Large intestine (tissue), 3 donors: ENCODE measurements around the gene NEB. TPM values are rescaled to one million over a fixed set of nuclear protein-coding genes. Genes with fewer than 3 reads are reported as not detected.

Source experiments
- DNase-seq, 2 donors: peaks; one replicate each; pipeline versions ENCODE4 v3.0.0 to v3.0.0-alpha.2; 2013
- H3K27ac ChIP-seq: one replicate; pipeline ENCODE4 v1.5.1; 2013; ENCODE audit warnings: low read length
- H3K27me3 ChIP-seq: 2 replicates; pipeline ENCODE4 v1.6.1; 2013; ENCODE audit warnings: low read length; ENCODE audit not compliant: control insufficient read depth, insufficient read depth
- H3K36me3 ChIP-seq: 2 replicates; pipeline ENCODE4 v1.6.1; 2013; ENCODE audit warnings: low read length; ENCODE audit not compliant: control insufficient read depth, insufficient read depth
- H3K4me1 ChIP-seq: one replicate; pipeline ENCODE4 v1.6.1; 2013; ENCODE audit warnings: low read length; ENCODE audit not compliant: control insufficient read depth, insufficient read depth
- H3K4me3 ChIP-seq: one replicate; pipeline ENCODE4 v1.5.1; 2013; ENCODE audit warnings: low read length
- H3K9me3 ChIP-seq: one replicate; pipeline ENCODE4 v1.6.1; 2013; ENCODE audit warnings: mild to moderate bottlenecking, low read depth, low read length, moderate library complexity; ENCODE audit not compliant: control insufficient read depth
- WGBS: methylation state at CpG from one replicate; pipeline ENCODE4 v1.1.5; 2013; ENCODE audit warnings: low lambda C conversion rate; ENCODE audit not compliant: insufficient coverage; 5-methylcytosine and 5-hydroxymethylcytosine counted together
- polyA plus RNA-seq: library from polyadenylated mRNA; unstranded; fragments of 120-200 nt; gene quantifications from one replicate; pipeline ENCODE4 v1.2.1, GENCODE V29; 2013

The NEB gene
- polyA plus RNA-seq, 1 donor: 18.5 TPM

DNA sequence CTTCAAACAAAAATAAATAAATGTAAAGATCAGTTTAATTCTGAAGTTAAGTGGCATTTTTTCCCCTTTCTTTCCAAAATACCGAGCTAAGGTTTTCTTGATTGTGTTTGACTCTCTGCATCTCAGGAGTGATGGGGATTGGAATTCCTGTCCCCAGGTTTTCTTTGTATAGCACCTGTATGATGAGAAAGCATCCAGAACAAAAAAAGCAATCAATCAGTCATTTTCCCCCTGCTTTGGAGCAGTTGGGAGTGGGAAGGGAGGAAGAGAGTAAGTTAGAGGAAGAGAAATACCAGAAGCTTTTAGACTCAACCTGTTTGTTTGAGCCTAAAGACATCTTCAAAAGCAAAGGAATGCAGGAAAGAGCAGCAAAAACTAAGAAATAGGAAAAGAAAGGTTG is 236.1 kb downstream of the NEB start:
- no peak for DNase-seq
- Histone ChIP-seq H3K27me3 (no peaks in the 10 kb centered on the region), H3K9me3 (no peaks in the 10 kb centered on the region), H3K4me3 (no peak overlapping the region), H3K4me1 (no peaks in the 10 kb centered on the region), H3K36me3 (no peaks in the 10 kb centered on the region), H3K27ac (no peak overlapping the region)
- 80% methylated on average over 1 of the region's 1 CpG for WGBS

DNA sequence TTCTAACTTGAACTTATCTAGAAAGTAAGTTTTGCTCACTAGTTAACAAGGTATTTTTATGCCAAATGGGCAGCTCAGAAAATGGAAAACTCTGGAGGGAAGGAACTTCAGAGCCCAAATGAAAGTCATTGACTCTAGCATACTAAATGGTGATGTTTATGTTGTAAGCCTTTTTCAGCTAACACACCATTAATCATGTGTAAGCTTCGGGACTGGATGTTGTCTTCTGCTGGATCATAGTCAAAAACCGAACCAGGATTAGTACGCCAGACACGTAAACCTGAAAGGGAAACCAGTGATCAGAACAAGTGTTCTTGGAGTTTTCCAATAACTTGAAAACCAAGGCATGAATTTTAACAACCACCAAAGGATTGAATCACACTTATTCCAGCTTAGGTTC is 242.8 kb downstream of the NEB start:
- WGBS: 80% methylated on average over 3 of the region's 4 CpGs
- H3K36me3 ChIP-seq: no peaks in the 10 kb centered on the region
- no peaks in the 10 kb centered on the region for H3K9me3 ChIP-seq
- H3K27me3 ChIP-seq: no peaks in the 10 kb centered on the region
- H3K27ac ChIP-seq: no peak overlapping the region
- H3K4me1 ChIP-seq: no peaks in the 10 kb centered on the region
- DNase-seq: no peak
- H3K4me3 ChIP-seq: no peak overlapping the region

DNA sequence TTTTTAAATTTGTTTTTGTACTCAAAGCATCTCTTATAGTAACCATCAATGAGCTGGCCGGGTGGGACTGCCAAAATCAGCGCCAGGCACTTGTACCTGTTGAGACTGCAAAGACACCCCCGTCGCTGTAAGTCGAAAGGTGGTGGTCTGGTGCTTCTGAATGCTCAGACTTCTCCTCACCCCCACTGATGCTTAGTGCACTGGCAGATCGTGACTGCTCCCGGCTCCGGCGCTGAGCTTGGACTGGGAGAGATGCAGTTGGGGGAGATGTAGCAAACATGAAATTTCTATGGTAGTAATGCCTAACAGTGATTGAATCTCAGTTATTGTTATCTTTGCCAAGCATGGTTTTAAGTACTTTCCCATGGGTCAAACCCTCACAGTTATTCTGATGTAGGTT is 244.0 kb downstream of the NEB start:
- H3K27me3 ChIP-seq: no peaks in the 10 kb centered on the region

DNA sequence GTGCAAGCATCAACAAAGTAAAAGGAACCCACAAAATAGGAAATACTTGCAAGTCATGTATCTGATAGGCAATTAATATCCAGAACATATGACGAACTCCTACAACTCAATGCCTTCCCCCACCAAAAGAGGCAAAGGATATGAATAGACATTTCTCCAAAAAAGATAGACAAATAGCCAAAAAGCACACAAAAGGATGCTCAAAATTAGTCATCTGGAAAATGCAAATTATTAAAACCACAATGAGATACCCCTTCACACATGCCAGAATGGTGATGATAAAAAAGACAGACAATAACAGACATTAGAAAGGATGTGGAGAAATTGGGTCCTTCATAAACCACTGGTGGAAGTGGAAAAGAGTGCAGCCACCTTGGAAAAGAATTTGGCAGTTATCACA is 248.2 kb downstream of the NEB start:
- Histone ChIP-seq H3K4me1 (no peaks in the 10 kb centered on the region), H3K27me3 (no peaks in the 10 kb centered on the region), H3K36me3 (peaks cover 26% of the 10 kb centered on the region), H3K4me3 (no peak overlapping the region), H3K9me3 (no peaks in the 10 kb centered on the region), H3K27ac (no peak overlapping the region)
- 100% methylated on average over 1 of the region's 1 CpG for WGBS
- no peak for DNase-seq

More for the DNA sequence above, 244.0 kb downstream of the NEB start:
- H3K27ac ChIP-seq: no peak overlapping the region
- H3K36me3 ChIP-seq: no peaks in the 10 kb centered on the region
- H3K9me3 ChIP-seq: no peaks in the 10 kb centered on the region
- DNase-seq: no peak
- H3K4me3 ChIP-seq: no peak overlapping the region
- WGBS: no CpG with 5 or more reads among the region's 9 CpGs
- no peaks in the 10 kb centered on the region for H3K4me1 ChIP-seq

DNA sequence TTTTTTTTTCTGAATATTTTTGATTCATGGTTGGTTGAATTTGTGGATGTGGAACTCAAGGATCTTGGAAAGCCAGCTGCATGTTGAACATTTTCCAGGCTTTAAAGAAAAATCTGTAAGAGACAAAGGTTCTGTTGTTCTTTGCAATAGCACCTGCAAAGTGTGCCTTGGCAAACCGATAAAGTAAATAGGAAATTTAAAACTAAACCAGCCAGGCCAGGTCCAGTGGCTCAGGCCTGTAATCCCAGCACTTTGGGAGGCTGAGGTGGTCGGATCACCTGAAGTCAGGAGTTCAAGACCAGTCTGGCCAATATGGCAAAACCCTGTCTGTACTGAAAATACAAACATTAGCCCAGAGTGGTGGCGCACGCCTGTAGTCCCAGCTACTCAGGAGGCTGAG is 250.2 kb downstream of the NEB start:
- H3K36me3 ChIP-seq: peaks cover 30% of the 10 kb centered on the region

DNA sequence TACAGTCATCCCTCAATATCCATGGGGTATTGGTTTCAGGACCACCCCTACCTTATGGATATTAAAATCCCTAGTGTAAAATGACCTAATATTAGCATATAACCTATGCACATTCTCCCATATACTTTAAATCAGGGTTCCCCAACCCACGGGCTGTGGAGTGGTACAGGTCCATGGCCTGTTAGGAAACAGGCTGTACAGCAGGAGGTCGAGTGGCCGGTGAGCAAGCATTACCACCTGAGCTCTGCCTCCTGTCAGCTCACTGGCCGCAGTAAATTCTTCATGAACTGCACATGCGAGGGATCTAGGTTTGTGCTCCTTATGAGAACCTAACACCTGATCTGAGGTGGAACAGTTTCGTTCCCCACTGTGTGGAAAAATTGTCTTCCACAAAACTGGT is 250.7 kb downstream of the NEB start:
- WGBS: no CpG with 5 or more reads among the region's 6 CpGs
- DNase-seq: no peak
- no peak overlapping the region for H3K4me3 ChIP-seq
- H3K36me3 ChIP-seq: peaks cover 30% of the 10 kb centered on the region
- H3K4me1 ChIP-seq: no peaks in the 10 kb centered on the region
- no peaks in the 10 kb centered on the region for H3K27me3 ChIP-seq
- no peaks in the 10 kb centered on the region for H3K9me3 ChIP-seq
- no peak overlapping the region for H3K27ac ChIP-seq

More for the DNA sequence above, 250.2 kb downstream of the NEB start:
- no peaks in the 10 kb centered on the region for H3K27me3 ChIP-seq
- H3K4me3 ChIP-seq: no peak overlapping the region
- no peaks in the 10 kb centered on the region for H3K9me3 ChIP-seq
- WGBS: 100% methylated on average over 1 of the region's 4 CpGs
- no peaks in the 10 kb centered on the region for H3K4me1 ChIP-seq
- DNase-seq: no peak
- H3K27ac ChIP-seq: no peak overlapping the region

DNA sequence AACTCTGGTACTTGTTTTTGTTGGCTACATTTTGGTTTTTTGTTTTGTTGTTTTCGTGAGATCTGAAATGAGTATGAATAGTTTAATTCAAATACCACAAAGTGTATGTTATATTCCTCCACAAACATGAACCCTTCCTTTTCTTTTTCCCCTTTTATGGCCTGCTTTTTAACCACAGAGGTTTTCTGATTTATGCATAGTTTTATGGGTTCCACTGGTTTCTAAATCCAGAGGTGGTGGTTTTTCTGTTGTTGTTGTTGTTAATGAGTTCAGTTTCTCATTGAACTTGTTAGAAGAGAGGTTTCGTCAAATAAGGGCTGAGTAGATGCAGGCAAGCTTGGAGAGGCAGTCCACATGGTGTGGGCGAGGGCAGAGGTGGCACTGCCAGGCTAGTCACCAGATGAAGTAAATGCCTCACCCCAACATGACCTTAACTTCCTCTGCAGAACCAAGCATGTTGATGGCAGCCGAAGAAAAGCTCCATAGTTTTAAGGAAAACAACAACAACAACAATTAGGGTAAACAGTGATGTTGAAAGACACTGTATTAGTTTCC is 252.0 kb downstream of the NEB start:
- no peaks in the 10 kb centered on the region for H3K27me3 ChIP-seq
- H3K4me1 ChIP-seq: no peaks in the 10 kb centered on the region
- WGBS: 100% methylated on average over 2 of the region's 4 CpGs
- H3K36me3 ChIP-seq: peaks cover 30% of the 10 kb centered on the region
- no peak overlapping the region for H3K27ac ChIP-seq
- H3K4me3 ChIP-seq: no peak overlapping the region
- no peak for DNase-seq
- no peaks in the 10 kb centered on the region for H3K9me3 ChIP-seq

DNA sequence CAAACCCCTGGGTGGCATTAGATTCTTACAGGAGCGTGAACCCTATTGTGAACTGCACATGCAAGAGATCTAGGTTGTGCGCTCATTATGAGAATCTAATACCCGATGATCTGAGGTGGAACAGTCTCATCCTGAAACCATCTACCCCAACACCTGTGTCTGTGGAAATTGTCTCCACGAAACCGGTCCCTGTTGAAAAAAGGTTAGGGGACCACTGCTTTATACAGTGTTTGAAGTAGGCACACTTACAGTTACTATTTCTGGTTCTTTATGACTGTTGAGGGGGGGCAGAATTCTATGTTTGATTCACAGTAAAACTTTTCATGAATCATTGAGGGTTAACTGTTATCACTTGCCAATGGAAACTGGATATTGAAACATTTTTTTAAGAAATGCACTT is 252.5 kb downstream of the NEB start:
- Histone ChIP-seq H3K36me3 (peaks cover 32% of the 10 kb centered on the region), H3K27me3 (no peaks in the 10 kb centered on the region)
- WGBS: no CpG with 5 or more reads among the region's 5 CpGs

DNA sequence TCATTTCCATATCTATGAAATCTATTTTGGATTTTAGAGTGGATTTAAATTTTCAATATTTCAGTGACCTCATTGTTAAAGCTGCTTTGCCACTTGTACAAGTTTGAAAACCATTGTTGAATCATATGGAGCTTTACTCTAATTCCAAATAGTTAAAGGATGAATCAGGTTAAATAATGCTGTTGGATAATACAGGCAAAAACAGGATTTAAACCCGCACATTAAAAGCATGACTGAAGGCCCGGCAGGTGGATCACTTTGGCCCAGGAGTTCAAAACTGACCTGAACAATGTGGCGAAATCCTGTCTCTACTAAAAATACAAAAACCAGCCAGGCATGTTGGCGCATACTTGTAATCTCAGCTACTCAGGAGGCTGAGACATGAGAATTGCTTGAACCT is 256.3 kb downstream of the NEB start:
- Histone ChIP-seq H3K36me3 (peaks cover 34% of the 10 kb centered on the region), H3K4me1 (no peaks in the 10 kb centered on the region), H3K9me3 (no peaks in the 10 kb centered on the region), H3K4me3 (no peak overlapping the region), H3K27me3 (no peaks in the 10 kb centered on the region), H3K27ac (no peak overlapping the region)
- DNase-seq: no peak
- WGBS: 80% methylated on average over 1 of the region's 4 CpGs

More for the DNA sequence above, 252.5 kb downstream of the NEB start:
- Histone ChIP-seq H3K4me3 (no peak overlapping the region), H3K4me1 (no peaks in the 10 kb centered on the region), H3K27ac (no peak overlapping the region), H3K9me3 (no peaks in the 10 kb centered on the region)
- no peak for DNase-seq

DNA sequence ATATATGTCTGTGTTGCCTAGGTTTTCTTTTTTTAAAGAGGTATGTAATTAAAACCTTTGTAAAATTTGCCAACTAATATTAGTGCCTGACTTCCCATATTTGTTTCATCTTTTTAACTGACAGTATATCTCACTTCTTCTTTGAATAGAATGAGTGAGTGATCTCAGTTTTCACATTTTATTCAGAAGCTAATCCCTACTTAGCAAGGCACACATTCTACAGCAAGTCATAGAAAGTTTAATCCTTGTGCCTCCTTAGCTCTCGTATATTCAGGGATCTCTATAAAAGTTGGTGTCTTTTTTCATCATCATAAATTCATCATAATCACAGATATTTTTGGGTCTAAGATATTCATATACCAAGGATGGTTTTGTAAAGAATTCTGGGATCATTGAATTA is 258.0 kb downstream of the NEB start:
- Histone ChIP-seq H3K4me1 (no peaks in the 10 kb centered on the region), H3K27ac (no peak overlapping the region), H3K27me3 (no peaks in the 10 kb centered on the region), H3K36me3 (peaks cover 29% of the 10 kb centered on the region), H3K9me3 (no peaks in the 10 kb centered on the region), H3K4me3 (no peak overlapping the region)
- no CpG with 5 or more reads among the region's 1 CpG for WGBS
- no peak for DNase-seq

DNA sequence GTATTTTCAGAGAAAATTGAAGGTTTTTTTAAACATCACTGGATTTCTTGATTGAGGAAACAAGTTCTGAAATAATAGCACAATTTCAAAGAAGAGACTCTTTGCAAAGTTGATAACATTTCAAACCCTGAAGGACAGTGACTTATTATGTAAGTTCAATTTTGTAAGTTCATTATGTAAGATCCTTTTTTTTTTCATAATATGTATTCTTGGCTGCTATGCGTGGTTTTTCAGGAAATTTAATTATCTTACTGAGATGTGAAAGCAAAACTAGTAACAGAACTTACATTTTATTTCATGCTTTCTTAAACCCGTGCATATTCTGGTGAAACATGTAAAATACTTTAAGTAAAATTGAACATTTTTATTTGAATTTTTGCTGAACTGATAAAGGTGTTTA is 259.2 kb downstream of the NEB start:
- Histone ChIP-seq H3K4me3 (no peak overlapping the region), H3K36me3 (peaks cover 31% of the 10 kb centered on the region), H3K27ac (no peak overlapping the region), H3K27me3 (no peaks in the 10 kb centered on the region), H3K4me1 (no peaks in the 10 kb centered on the region), H3K9me3 (no peaks in the 10 kb centered on the region)
- WGBS: 100% methylated on average over 1 of the region's 2 CpGs
- DNase-seq: no peak
